HG02642 (cell line): ENCODE measurements around the gene PPIP5K2.
"Not testable (repeated sequence)": the region's sequence is repeated elsewhere in the genome, so short reads cannot be mapped to it uniquely, and the experiment has no call there.

ENCODE experiments used
- ATAC-seq: cut with Tn5 transposase; IDR thresholded peaks from one replicate; pipeline ENCODE4 v1.9.1; 2021; ENCODE audit warnings: mild to moderate bottlenecking; ENCODE audit not compliant: unreplicated experiment, poor library complexity

Gene PPIP5K2

GRCh38 chr5:103119765-103120606, at the start of gene PPIP5K2, which contains the start of gene GIN1:
TSS of gene PPIP5K2 (plus strand) at chr5:103120301. CDS start at chr5:103129590, 9,289 bp downstream.
TSS of gene GIN1 (minus strand) at chr5:103120138. CDS start at chr5:103108707, 11,431 bp downstream.
- ATAC-seq, result peak; percentile 94

- not testable (repeated sequence) for ATAC-seq
These were observed 46.6 kb upstream of the PPIP5K2 start for GRCh38 chr5:103073500-103073899.

- ATAC-seq, result no peak
These were observed 44.7 kb upstream of the PPIP5K2 start for GRCh38 chr5:103075442-103075841.

GRCh38 chr5:103079796-103080195, 40.3 kb upstream of the PPIP5K2 start:
- ATAC-seq, result no peak

GRCh38 chr5:103086547-103086946, 33.6 kb upstream of the PPIP5K2 start:
- no peak for ATAC-seq

GRCh38 chr5:103089272-103089671, 30.8 kb upstream of the PPIP5K2 start:
- ATAC-seq, result no peak

GRCh38 chr5:103090791-103091190, 29.3 kb upstream of the PPIP5K2 start:
- no peak for ATAC-seq

GRCh38 chr5:103092676-103093075, 27.4 kb upstream of the PPIP5K2 start:
- no peak for ATAC-seq

- no peak for ATAC-seq
These were observed 26.4 kb upstream of the PPIP5K2 start for GRCh38 chr5:103093727-103094126.

GRCh38 chr5:103094737-103095136, 25.4 kb upstream of the PPIP5K2 start:
- ATAC-seq, result no peak

- no peak for ATAC-seq
These were observed 21.1 kb upstream of the PPIP5K2 start for GRCh38 chr5:103098993-103099392.

GRCh38 chr5:103101079-103101750, 18.9 kb upstream of the PPIP5K2 start:
- ATAC-seq, result no peak

- ATAC-seq, result no peak
These were observed 17.9 kb upstream of the PPIP5K2 start for GRCh38 chr5:103102234-103102633.

- ATAC-seq, result no peak
These were observed 12.0 kb upstream of the PPIP5K2 start for GRCh38 chr5:103108086-103108485.

- no peak for ATAC-seq
These were observed 10.8 kb upstream of the PPIP5K2 start for GRCh38 chr5:103109277-103109676.

GRCh38 chr5:103110403-103110802, 9.7 kb upstream of the PPIP5K2 start:
- ATAC-seq, result no peak

- no peak for ATAC-seq
These were observed 8.6 kb upstream of the PPIP5K2 start for GRCh38 chr5:103111468-103111867.

GRCh38 chr5:103112910-103113309, 7.2 kb upstream of the PPIP5K2 start:
- no peak for ATAC-seq

GRCh38 chr5:103114440-103114839, 5.7 kb upstream of the PPIP5K2 start:
- no peak for ATAC-seq

- no peak for ATAC-seq
These were observed 2.6 kb upstream of the PPIP5K2 start for GRCh38 chr5:103117471-103117991.

- ATAC-seq, result no peak
These were observed 884 bp upstream of the PPIP5K2 start for GRCh38 chr5:103119070-103119764.
